Renal pelvis (tissue), 4 donors: Measurements from ENCODE around the gene CMBL. TPM values are rescaled to one million over a fixed set of nuclear protein-coding genes. Genes with fewer than 3 reads are reported as not detected.

Experiments used
- DNase-seq: peaks from one replicate; pipeline ENCODE4 v3.0.0-alpha.2; 2013
- polyA plus RNA-seq, 3 donors: library from polyadenylated mRNA; unstranded; fragments of 120-200 nt; gene quantifications; one replicate each; pipeline ENCODE4 v1.2.1, GENCODE V29; 2013; ENCODE audit not compliant: insufficient read length in 3 of 3

CMBL gene
- polyA plus RNA-seq, 3 donors: 34.2 to 48.9 (median 44.3) TPM

DNA sequence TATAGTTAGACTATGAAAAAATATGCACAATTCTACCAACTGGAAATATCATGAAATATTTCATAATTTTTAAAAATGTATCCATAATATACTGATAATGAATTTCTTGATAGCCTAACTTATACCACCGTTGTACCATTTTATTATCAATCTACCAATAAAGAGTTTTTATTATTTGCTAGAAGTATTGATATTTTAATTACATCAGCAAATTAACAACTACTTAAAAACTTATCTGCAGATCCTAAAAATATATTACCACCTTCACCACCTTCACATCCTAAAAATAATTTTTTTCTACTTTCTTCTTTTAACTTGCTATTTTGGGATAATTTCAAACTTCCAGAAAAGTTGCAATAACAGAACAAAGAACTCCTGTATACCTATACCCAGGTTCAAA lies 79.4 kb downstream of the CMBL start:
- no peak for DNase-seq

Other genes starting within 250 kb of the CMBL start
- gene ATPSCKMT, start 58.0 kb downstream of the CMBL start, polyA plus RNA-seq: 10 to 100 TPM; 19.3 to 21.8 (median 19.7) TPM
- 100 to 1,000 TPM; 242 to 295 (median 281) TPM for gene CCT5, start 57.6 kb downstream of the CMBL start, polyA plus RNA-seq
- gene MARCHF6, start 45.8 kb upstream of the CMBL start, polyA plus RNA-seq: 100 to 1,000 TPM; 155 to 217 (median 204) TPM
- gene ROPN1L, start 134.0 kb upstream of the CMBL start, polyA plus RNA-seq: under 1 TPM; 0.67 to 0.97 (median 0.86) TPM